Measurements from ENCODE around the gene BRD3OS. TPM values are rescaled to one million over a fixed set of nuclear protein-coding genes. Genes with fewer than 3 reads are reported as not detected.

BRD3OS gene
- total and polyA plus RNA-seq, 2 of the 13 experiments (the other 11 are each of a cell fraction or from before 2014, with no cell fraction given), result 4.9 to 5.7 TPM

- no peak for TF ChIP-seq GLMP (CRISPR knock-in tag; IDR thresholded peaks at IDR 0.05; ENCODE audit: borderline replicate concordance)
- TF ChIP-seq SP1 (IDR thresholded peaks at IDR 0.05), result no peak
- TF ChIP-seq SP1 (CRISPR knock-in tag; IDR thresholded peaks at IDR 0.05), result peak; percentile 91
- TF ChIP-seq ZNF577 (CRISPR knock-in tag; IDR thresholded peaks at IDR 0.05; ENCODE audit: borderline replicate concordance, low read depth), result no peak
- no peak for TF ChIP-seq ZBTB44 (CRISPR knock-in tag; IDR thresholded peaks at IDR 0.05)
- no peak for TF ChIP-seq ZBTB42 (CRISPR knock-in tag; IDR thresholded peaks at IDR 0.05)
- TF ChIP-seq NR2F6 (IDR thresholded peaks at IDR 0.05), result no peak
- no peak; the same call in 1 of the 2 replicates for TF ChIP-seq NR2F6 (CRISPR knock-in tag; IDR thresholded peaks at IDR 0.05)
- TF ChIP-seq PRPF4 (IDR thresholded peaks at IDR 0.05; ENCODE audit: low read depth, low read length, poor library complexity, severe bottlenecking), result no peak
- TF ChIP-seq DBP (CRISPR knock-in tag; IDR thresholded peaks at IDR 0.05; ENCODE audit: not compliant biosample characterization), result no peak
- no peak for TF ChIP-seq ZNF704 (CRISPR knock-in tag; IDR thresholded peaks at IDR 0.05; ENCODE audit: borderline replicate concordance)
- TF ChIP-seq ZNF557 (CRISPR knock-in tag; IDR thresholded peaks at IDR 0.05), result no peak
- no peak for TF ChIP-seq MATR3 (CRISPR knock-in tag; IDR thresholded peaks at IDR 0.05)
- TF ChIP-seq FOSL1 (CRISPR knock-in tag; IDR thresholded peaks at IDR 0.05; ENCODE audit: borderline replicate concordance), result no peak
- no peak for TF ChIP-seq KLF11 (CRISPR knock-in tag; IDR thresholded peaks at IDR 0.05)
- no peak for TF ChIP-seq KLF15 (CRISPR knock-in tag; IDR thresholded peaks at IDR 0.05; ENCODE audit: borderline replicate concordance)
- no peak for TF ChIP-seq ZBTB43 (CRISPR knock-in tag; conservative IDR thresholded peaks at IDR 0.05)
- TF ChIP-seq ZNF335 (CRISPR knock-in tag; IDR thresholded peaks at IDR 0.05), result no peak
- TF ChIP-seq YEATS2 (CRISPR knock-in tag; IDR thresholded peaks at IDR 0.05; ENCODE audit: borderline replicate concordance), result no peak
Observed at GRCh38 chr9:134024828-134025605, at the start of gene BRD3OS (continued).
